ENCODE results near the gene ARSJ.

The ARSJ gene

DNA sequence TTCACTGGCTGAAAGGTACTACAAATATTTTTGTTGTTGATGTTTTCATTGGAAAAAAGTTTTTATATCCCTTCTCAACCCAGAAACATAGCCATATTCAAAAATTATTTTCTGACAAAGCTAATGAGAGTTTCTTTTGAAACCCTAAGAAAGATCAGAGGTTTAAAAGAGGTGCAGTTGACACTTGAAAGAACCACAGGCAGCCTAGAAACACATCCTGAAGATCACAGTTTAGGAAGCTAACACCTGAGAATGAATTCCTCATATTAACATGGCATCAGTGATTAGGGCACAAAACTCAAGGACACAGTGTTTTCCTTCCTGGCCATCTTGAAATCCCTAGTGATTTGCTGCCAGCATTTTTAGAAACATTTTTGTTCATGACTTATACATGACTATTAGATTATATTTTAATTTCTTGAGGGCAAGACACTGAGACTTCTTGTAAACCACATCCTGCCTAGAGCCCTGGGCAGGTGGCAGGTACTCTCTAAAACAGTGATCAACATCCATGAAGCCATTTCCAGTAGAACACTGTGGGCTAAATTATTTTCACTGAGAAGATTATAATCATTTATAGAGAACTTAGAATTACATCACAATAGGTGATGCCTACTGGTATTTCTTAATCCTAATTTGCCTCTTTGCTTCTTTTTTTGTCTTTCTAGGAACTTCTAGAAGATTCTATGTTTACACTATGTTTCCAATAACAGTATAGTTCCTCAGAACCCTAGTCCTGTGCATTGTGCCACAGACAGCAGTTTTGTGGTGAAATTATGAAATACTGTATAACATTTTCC, 80.0 kb downstream of the ARSJ start:
- peak; percentile 9 for DNase-seq (ENCODE audit: low read depth)

- no peak for DNase-seq (ENCODE audit: low read depth)
These were observed 85.9 kb downstream of the ARSJ start for GRCh38 chr4:113893546-113893945.

- DNase-seq (ENCODE audit: low read depth): no peak
These were observed 91.4 kb downstream of the ARSJ start for GRCh38 chr4:113888006-113888405.

DNA sequence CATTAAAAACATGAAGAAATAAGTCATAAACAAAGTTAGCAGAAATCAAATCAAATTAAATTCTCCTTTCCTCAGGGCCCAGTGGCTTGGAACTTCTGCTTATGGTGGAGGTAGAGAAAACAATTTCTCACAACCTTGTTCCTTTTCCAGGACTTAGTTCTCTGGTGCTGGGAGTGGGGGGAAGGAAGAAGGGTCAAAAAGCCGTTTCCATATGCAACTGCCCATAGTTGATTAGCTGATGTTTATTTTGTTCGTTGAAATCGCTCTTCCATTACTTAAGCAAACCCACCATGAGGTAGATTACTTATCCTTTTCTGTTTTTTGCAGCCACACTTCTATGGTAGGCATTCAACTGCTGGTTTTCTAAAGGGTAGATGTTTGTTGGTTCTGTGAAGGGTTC, 94.2 kb downstream of the ARSJ start:
- no peak for DNase-seq (ENCODE audit: low read depth)

- no peak for DNase-seq (ENCODE audit: low read depth)
These were observed 94.8 kb downstream of the ARSJ start for GRCh38 chr4:113884655-113885054.

DNA sequence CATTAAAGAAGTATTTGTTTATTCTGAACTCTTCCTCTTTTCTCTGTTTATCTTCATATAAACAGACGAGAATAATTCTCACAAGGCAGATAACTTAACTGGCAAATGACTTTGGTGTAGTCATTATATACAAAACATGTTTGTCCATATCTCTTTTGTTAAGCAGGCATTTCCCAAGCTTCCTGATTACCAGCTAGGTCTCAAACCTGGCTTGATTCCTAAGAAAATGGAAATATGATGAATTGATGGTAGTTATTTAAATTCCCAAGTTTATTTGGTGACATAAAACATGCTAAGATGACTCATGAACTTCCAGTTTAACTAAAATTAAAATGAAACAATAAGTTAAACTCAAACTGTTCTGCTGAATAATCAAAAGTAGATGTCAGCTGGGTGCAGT, 96.8 kb downstream of the ARSJ start:
- no peak for DNase-seq (ENCODE audit: low read depth)

DNA sequence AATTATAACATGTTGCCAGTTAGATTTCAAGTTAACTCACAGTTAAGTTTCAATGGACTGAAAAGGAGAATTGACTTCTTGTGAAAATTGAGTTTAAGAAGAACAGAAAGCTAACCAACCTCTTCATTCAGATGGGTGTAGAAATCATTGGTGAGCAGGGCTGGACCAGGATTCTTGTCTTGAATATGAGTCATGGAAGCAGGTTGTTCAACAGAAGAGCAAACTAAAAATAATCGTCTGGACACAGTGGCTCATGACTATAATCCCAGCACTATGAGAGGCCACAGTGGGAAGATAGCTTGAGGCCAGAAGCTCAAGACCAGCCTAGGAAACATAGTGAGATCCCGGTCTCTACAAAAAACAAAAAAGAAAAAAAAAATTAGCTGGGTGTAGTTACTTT, 98.2 kb downstream of the ARSJ start:
- no peak for DNase-seq (ENCODE audit: low read depth)

DNA sequence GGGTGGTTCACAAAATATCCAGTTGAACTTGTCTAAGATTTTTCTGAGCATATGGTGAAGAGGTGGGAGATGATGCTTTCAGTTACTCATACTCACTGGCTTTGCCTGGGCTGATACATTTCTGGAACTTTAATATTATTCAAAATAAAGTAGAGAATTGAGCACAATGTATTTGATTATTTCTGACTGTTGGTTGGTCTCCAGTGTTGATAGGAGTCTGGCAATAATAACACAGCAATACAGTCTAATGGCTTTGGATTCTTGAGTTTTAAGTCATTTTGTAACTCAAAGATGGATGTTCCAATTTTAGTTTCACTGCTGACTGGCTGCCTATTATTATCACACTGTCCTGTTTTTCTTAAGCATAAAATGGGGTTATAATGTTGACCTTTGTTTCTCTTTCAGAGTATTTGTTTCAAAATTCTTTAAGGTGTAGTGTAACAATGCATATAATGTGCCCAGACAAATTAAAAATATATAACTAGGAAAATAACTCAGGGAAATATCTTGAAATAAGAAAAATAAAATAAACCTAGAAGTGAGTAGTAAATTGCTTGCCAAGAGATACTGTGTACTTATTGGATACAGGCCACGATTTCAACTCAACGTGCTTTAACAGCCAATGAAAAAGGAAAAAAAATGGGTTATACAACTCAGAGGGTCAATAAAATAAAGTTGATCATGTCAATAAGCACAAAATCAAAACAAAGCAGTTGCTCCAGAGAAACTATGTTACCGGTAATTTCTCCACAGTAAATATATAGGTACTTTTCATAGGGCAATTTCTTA, 99.0 kb downstream of the ARSJ start:
- no peak for DNase-seq (ENCODE audit: low read depth)

- no peak for DNase-seq (ENCODE audit: low read depth)
These were observed 100.8 kb downstream of the ARSJ start for GRCh38 chr4:113878668-113879067.

DNA sequence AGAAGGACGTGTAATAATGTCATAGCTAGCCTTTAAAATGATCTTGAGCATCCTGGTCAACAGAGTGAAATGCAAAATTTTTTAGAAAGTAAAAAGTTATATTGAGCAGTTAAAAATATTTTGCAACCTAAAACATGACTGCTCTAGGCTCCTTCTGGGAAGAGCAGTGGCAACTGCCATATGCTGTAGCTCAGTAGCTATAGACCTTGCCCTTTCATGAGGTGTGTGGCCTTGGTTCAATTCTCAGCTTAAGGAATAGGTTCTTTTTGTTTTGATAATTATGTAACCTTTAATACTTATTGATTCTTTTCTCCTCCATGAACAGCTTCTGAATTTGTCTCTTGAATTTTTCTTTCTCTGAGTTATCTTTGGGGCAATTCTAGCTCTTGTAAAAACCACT, 105.0 kb downstream of the ARSJ start:
- DNase-seq (ENCODE audit: low read depth): no peak

DNA sequence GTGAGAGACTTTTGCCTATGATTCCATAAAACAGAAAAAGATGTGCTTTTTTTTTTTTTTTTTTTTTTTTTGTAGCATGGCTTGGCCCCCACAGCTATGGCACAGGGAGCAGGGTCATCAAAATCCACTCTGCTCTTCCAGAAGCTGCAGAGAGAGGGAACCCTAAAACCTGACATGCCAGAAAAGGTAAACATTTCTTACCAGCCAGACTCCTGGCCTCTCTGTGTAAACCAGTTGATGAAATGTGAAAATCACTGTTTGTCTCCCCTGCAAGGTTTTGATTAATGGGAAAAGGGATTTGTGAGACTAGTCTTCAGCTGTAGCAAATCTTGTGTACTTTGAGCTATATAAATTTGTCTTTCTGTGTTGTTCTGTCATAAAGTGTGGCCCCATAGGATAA, 105.9 kb downstream of the ARSJ start:
- DNase-seq (ENCODE audit: low read depth): no peak

DNA sequence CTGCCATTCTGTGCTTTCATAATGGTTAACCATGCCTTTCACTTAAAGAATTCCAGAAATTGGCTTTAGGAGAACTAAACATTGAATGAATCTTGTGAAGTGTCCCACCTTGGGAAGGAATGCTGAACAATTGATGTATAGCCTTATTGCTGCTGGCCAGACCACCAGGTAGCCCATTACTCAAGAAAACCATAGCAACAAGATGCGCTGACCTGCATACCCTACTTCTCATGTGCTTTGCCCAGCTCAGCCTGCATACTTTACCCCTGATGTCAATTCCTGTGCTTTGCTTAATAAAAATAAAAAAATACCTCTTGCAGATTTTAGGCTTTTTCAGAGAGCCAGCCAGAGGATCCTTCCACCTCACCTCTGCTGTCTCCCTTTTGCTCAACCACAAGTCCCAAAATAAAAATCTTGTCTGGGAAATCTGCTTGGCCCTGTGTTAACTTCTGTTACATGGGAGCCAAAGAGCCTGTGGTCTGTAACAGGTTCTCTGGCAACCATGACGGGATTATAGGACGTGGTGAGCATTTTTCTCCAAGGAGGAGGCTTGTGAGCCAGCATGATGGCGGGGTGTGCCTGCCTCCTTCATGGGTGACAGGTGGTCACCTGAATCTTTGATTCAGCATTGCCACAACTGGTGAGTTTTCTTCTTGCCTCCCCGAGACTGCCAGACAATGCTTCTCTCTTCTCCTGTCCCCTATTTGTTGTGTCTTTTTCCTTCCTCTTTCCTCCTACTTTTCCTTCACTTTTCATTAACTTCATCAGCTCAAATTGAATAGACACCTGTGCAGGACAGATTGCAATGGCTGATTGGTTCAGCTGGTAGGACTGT, 106.8 kb downstream of the ARSJ start:
- no peak for DNase-seq (ENCODE audit: low read depth)

DNA sequence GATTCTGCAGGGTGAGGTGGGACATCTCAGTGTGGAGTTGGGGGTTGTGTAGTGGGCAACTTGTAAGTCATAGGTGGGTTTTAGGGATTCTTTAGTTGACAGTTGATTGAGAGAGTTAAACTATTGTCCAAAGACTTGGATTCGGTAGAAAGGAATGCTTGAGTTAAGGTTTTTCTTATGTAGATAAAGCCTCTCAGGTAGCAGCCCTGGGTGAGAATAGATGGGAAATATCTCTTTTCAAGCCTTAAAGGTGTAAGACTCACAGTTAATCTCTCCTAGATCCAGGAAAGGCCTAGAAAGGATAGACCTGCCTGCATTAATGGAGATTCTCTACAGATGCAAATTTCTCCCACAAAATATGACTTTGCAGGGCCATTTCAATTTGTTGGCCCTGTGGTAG, 108.4 kb downstream of the ARSJ start:
- no peak for DNase-seq (ENCODE audit: low read depth)

DNA sequence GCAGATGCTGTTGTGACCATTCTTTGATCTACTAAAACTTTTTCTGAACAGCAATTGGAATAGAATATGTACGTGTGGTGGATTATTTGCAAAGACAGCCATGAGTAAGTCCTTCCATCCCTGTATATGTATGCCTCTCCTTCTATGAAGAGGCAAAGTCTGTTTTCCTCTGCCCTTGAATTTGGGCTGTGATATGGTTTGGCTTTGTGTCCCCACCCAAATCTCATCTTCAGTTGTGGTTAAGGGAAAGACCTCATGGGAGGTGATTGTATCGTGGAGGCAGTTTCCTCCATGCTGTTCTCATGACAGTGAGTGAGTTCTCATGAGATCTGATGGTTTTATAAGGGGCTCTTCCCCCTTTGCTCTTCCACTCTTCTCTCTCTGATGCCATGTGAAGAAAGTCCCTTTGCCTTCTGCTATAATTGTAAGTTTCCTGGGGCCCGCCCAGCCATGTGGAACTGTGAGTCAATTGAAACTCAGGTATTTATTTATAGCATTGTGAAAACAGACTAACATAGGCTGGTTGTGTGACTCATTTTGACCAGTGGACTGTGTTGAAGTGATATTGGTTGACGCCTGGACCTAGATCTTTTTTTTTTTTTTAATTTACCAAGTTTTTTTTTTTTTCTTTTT, 109.6 kb downstream of the ARSJ start:
- peak; percentile 23 for DNase-seq (ENCODE audit: low read depth)

- no peak for DNase-seq (ENCODE audit: low read depth)
These were observed 112.8 kb downstream of the ARSJ start for GRCh38 chr4:113866611-113867010.

DNA sequence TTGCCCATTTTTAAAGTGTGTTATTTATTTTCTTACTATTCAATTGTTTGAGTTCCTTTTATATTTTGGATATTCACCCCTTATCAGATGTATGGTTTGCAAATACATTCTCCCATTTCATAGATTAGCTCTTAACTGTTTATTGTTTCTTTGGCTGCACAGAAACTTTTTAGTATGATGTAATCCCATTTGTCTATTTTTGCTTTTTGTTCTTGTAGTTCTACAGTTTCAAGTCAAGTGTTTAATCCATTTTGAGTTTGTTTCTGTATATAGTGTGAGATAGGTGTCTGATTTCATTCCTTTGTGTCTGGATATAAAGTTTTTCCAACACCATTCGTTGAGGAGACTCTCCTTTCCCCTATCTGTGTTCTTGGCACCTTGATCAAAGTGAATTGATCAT, 120.5 kb downstream of the ARSJ start:
- DNase-seq (ENCODE audit: low read depth): no peak

DNA sequence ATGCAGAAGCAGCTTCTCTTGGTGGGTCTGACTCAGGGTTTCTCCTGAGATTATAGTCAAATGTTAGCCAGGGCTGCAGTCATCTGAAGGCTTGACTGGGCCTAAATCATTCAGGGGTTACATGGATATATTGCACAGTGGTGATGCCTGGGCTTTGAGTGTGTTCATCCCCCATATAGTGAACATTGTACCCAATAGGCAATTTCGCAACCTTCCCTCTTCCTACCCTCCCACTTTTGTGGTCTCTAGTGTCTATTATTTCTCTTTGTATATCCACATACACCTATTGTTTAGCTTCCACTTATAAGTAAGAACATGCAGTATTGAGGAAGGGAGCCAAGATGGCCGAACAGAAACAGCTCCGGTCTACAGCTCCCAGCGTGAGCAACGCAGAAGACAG, 127.6 kb downstream of the ARSJ start:
- no peak for DNase-seq (ENCODE audit: low read depth)
